ENCODE measurements around the gene DEDD2.

Gene DEDD2

GRCh38 chr19:42198676-42199439, 18.6 kb downstream of the DEDD2 start:
- peak; percentile 76 for DNase-seq (ENCODE audit: low spot score)

GRCh38 chr19:42197375-42197817, 20.1 kb downstream of the DEDD2 start:
- no peak for DNase-seq (ENCODE audit: low spot score)

GRCh38 chr19:42196011-42197001, 21.2 kb downstream of the DEDD2 start:
- DNase-seq (ENCODE audit: low spot score): no peak

- no peak for DNase-seq (ENCODE audit: low spot score)
Observed at GRCh38 chr19:42193706-42194105, 23.8 kb downstream of the DEDD2 start.

GRCh38 chr19:42193294-42193693, 24.2 kb downstream of the DEDD2 start:
- no peak for DNase-seq (ENCODE audit: low spot score)

GRCh38 chr19:42191855-42192254, 25.6 kb downstream of the DEDD2 start:
- peak; percentile 20 for DNase-seq (ENCODE audit: low spot score)

- no peak for DNase-seq (ENCODE audit: low spot score)
Observed at GRCh38 chr19:42191330-42191729, 26.1 kb downstream of the DEDD2 start.

- DNase-seq (ENCODE audit: low spot score): no peak
Observed at GRCh38 chr19:42189133-42189532, 28.3 kb downstream of the DEDD2 start.

- no peak for DNase-seq (ENCODE audit: low spot score)
Observed at GRCh38 chr19:42188665-42189064, 28.8 kb downstream of the DEDD2 start.

- DNase-seq (ENCODE audit: low spot score): peak; percentile 48
Observed at GRCh38 chr19:42185277-42185676, 32.2 kb downstream of the DEDD2 start.

GRCh38 chr19:42184401-42184861, 33.0 kb downstream of the DEDD2 start:
- peak; percentile 76 for DNase-seq (ENCODE audit: low spot score)

- peak; percentile 20 for DNase-seq (ENCODE audit: low spot score)
Observed at GRCh38 chr19:42178791-42179674, 38.4 kb downstream of the DEDD2 start.

- no peak for DNase-seq (ENCODE audit: low spot score)
Observed at GRCh38 chr19:42177686-42178019, 39.8 kb downstream of the DEDD2 start.

GRCh38 chr19:42176990-42177685, 40.3 kb downstream of the DEDD2 start:
- DNase-seq (ENCODE audit: low spot score): peak; percentile 67

- DNase-seq (ENCODE audit: low spot score): no peak
Observed at GRCh38 chr19:42176649-42176989, 40.9 kb downstream of the DEDD2 start.

GRCh38 chr19:42175952-42176648, 41.4 kb downstream of the DEDD2 start:
- no peak for DNase-seq (ENCODE audit: low spot score)

- no peak for DNase-seq (ENCODE audit: low spot score)
Observed at GRCh38 chr19:42174958-42175734, 42.3 kb downstream of the DEDD2 start.

GRCh38 chr19:42174188-42174587, 43.3 kb downstream of the DEDD2 start:
- DNase-seq (ENCODE audit: low spot score): no peak

- no peak for DNase-seq (ENCODE audit: low spot score)
Observed at GRCh38 chr19:42173695-42174094, 43.8 kb downstream of the DEDD2 start.

- DNase-seq (ENCODE audit: low spot score): no peak
Observed at GRCh38 chr19:42172261-42172660, 45.2 kb downstream of the DEDD2 start.
